VCaP (cell line): ENCODE results near the gene ACAP2.
A peak's percentile ranks its signal among the peaks of the same experiment; 100 is the strongest.

ENCODE experiments used
- H3K27ac ChIP-seq: fragments of 450-650 bp; 2 replicates; pipeline ENCODE4 v1.5.1; 2017
- CTCF ChIP-seq: fragments of 450-650 bp; conservative IDR thresholded peaks from 2 replicates; pipeline ENCODE4 v1.5.1; 2017; ENCODE audit warnings: mild to moderate bottlenecking, moderate library complexity

The ACAP2 gene

GRCh38 chr3:195257454-195258448, 185.1 kb downstream of the ACAP2 start:
- TF ChIP-seq CTCF = no peak
- H3K27ac ChIP-seq = peak overlapping the region; percentile 95

- TF ChIP-seq CTCF = no peak
- H3K27ac ChIP-seq = peak overlapping the region; percentile 95
These were observed 186.0 kb downstream of the ACAP2 start for GRCh38 chr3:195256639-195257453.

- no peak overlapping the region for H3K27ac ChIP-seq
- TF ChIP-seq CTCF = no peak
These were observed 187.0 kb downstream of the ACAP2 start for GRCh38 chr3:195255571-195256501.

GRCh38 chr3:195255176-195255500, 187.7 kb downstream of the ACAP2 start:
- no peak for TF ChIP-seq CTCF
- H3K27ac ChIP-seq = no peak overlapping the region

GRCh38 chr3:195254454-195255175, 188.2 kb downstream of the ACAP2 start:
- no peak for TF ChIP-seq CTCF
- H3K27ac ChIP-seq = no peak overlapping the region

GRCh38 chr3:195253923-195254432, 188.8 kb downstream of the ACAP2 start:
- no peak overlapping the region for H3K27ac ChIP-seq
- TF ChIP-seq CTCF = no peak
